Measurements from ENCODE around the gene MIB1. TPM values are rescaled to one million over a fixed set of nuclear protein-coding genes. Genes with fewer than 3 reads are reported as not detected.
"Not testable (repeated sequence)": the region's sequence is repeated elsewhere in the genome, so short reads cannot be mapped to it uniquely, and the experiment has no call there.

The MIB1 gene
- total and polyA plus RNA-seq, 2 donors (not counting 1 experiment from before 2014, with no cell fraction given) = 22.3 to 51.0 TPM

DNA sequence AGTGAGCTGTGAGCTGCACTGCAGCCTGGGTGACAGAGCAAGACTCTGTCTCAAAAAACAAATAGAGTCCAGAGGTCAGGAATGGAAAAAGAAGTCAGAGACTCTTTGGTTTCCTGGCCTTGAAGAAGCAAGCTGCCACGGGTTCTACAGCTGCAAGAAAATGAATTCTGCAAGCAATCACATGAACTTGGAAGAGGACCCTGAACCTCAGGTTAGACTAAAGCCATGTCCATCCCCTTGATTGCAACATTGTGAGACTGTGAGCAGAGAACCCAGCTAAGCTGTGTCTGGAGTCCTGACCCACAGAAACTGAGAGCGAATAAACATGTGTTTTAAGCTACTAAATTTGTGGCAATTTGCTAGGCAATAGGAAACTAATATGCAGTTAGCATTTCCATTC is 12.9 kb upstream of the MIB1 start:
- no peaks in the 10 kb centered on the region for H4K20me1 ChIP-seq (ENCODE audit: control insufficient read depth, extremely low read depth, insufficient read depth, low read length)
- no peak overlapping the region for H3K27ac ChIP-seq (ENCODE audit: insufficient read depth, low read length)
- no peak for DNase-seq (ENCODE audit: low read depth in 2 of 2)
- no peak for TF ChIP-seq EZH2 (IDR thresholded peaks at IDR 0.05; ENCODE audit: low read length, missing control alignments)
- no peak for TF ChIP-seq CTCF (conservative IDR thresholded peaks at IDR 0.05 in 1 of 2, IDR thresholded peaks at IDR 0.05 in 1 of 2; ENCODE audit: low read depth in 1 of 2, low read length in 2 of 2)
- H3K79me2 ChIP-seq (ENCODE audit: control insufficient read depth, insufficient read depth, low read length) = no peaks in the 10 kb centered on the region
- H3K4me2 ChIP-seq (ENCODE audit: extremely low read depth, insufficient read depth, low read length) = no peak overlapping the region
- no peaks in the 10 kb centered on the region for H3K4me1 ChIP-seq (ENCODE audit: control insufficient read depth, extremely low read depth, insufficient read depth, low read length)
- no peaks in the 10 kb centered on the region for H3K36me3 ChIP-seq (ENCODE audit: control insufficient read depth, insufficient read depth, low read length)
- H3K9ac ChIP-seq (ENCODE audit: insufficient read depth, low read length) = no peak overlapping the region
- H3K9me3 ChIP-seq (ENCODE audit: control insufficient read depth, insufficient read depth, low read depth, low read length) = no peaks in the 10 kb centered on the region
- H2AFZ ChIP-seq (ENCODE audit: low read length) = no peak overlapping the region
- no peak overlapping the region for H3K4me3 ChIP-seq (replicated peaks in 1 of 4; ENCODE audit: control extremely low read depth in 1 of 4, insufficient read depth in 1 of 4, low read depth in 3 of 4, low read length in 4 of 4)
- H3K27me3 ChIP-seq (ENCODE audit: control insufficient read depth, insufficient read depth, low read length) = no peaks in the 10 kb centered on the region

DNA sequence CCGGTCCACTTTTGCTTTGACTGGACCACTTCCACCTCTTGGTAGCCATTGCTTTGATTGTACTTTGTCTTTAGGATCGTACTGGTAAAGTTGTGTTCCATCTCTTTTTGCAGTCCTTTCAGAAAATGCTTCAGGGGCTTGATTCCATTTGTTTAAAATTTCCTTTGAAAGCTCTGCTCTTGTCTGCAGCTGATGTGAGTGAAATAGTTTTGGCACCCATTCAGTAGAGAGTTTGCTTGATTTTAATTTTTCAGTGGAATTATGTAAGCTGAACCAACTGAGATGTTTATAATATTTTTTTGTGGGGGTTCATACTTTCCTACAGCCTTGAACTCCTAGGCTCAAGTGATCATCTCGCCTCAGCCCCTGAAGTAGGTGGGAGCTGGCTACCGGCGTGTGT is 7.6 kb upstream of the MIB1 start:
- no peak for TF ChIP-seq EZH2 (IDR thresholded peaks at IDR 0.05; ENCODE audit: low read length, missing control alignments)
- TF ChIP-seq CTCF (conservative IDR thresholded peaks at IDR 0.05 in 1 of 2, IDR thresholded peaks at IDR 0.05 in 1 of 2; ENCODE audit: low read depth in 1 of 2, low read length in 2 of 2) = no peak
- DNase-seq (ENCODE audit: low read depth in 2 of 2) = no peak

DNA sequence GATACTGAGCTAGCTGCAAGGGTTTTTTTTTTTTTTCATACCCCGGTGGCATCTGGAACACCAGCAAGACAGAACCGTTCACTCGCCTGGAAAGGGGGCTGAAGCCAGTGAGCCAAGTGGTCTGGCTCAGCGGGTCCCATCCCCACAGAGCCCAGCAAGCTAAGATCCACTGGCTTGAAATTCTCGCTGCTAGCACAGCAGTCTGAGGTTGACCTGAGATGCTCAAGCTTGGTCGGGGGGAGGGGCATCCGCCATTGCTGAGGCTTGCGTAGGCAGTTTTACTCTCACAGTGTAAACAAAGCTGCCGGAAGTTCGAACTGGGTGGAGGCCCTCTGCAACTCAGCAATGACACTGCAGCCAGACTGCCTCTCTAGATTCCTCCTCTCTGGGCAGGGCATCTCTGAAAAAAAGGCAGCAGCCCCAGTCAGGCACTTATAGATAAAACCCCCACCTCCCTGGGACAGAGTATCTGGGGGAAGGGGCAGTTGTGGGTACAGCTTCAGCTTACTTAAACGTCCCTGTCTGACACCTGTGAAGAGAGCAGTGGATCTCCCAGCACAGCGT is 5.1 kb upstream of the MIB1 start:
- Histone ChIP-seq H3K9ac (ENCODE audit: insufficient read depth, low read length) (no peak overlapping the region), H3K27ac (ENCODE audit: insufficient read depth, low read length) (peak overlapping the region; percentile 25), H3K27me3 (ENCODE audit: control insufficient read depth, insufficient read depth, low read length) (no peaks in the 10 kb centered on the region), H2AFZ (ENCODE audit: low read length) (peak overlapping the region; percentile 70), H4K20me1 (ENCODE audit: control insufficient read depth, extremely low read depth, insufficient read depth, low read length) (no peaks in the 10 kb centered on the region), H3K79me2 (ENCODE audit: control insufficient read depth, insufficient read depth, low read length) (no peaks in the 10 kb centered on the region), H3K4me2 (ENCODE audit: extremely low read depth, insufficient read depth, low read length) (no peak overlapping the region), H3K4me1 (ENCODE audit: control insufficient read depth, extremely low read depth, insufficient read depth, low read length) (no peaks in the 10 kb centered on the region), H3K4me3 (replicated peaks in 1 of 4; ENCODE audit: control extremely low read depth in 1 of 4, insufficient read depth in 1 of 4, low read depth in 3 of 4, low read length in 4 of 4) (no peak overlapping the region), H3K36me3 (ENCODE audit: control insufficient read depth, insufficient read depth, low read length) (no peaks in the 10 kb centered on the region), H3K9me3 (ENCODE audit: control insufficient read depth, insufficient read depth, low read depth, low read length) (no peaks in the 10 kb centered on the region)
- no peak for TF ChIP-seq EZH2 (IDR thresholded peaks at IDR 0.05; ENCODE audit: low read length, missing control alignments)
- no peak for TF ChIP-seq CTCF (conservative IDR thresholded peaks at IDR 0.05 in 1 of 2, IDR thresholded peaks at IDR 0.05 in 1 of 2; ENCODE audit: low read depth in 1 of 2, low read length in 2 of 2)
- peak; percentile 17 to 79 for DNase-seq (ENCODE audit: low read depth in 2 of 2)

More for the DNA sequence above, 7.6 kb upstream of the MIB1 start:
- Histone ChIP-seq H3K36me3 (ENCODE audit: control insufficient read depth, insufficient read depth, low read length) (no peaks in the 10 kb centered on the region), H3K27me3 (ENCODE audit: control insufficient read depth, insufficient read depth, low read length) (no peaks in the 10 kb centered on the region), H3K4me2 (ENCODE audit: extremely low read depth, insufficient read depth, low read length) (no peak overlapping the region), H3K27ac (ENCODE audit: insufficient read depth, low read length) (no peak overlapping the region), H3K4me3 (replicated peaks in 1 of 4; ENCODE audit: control extremely low read depth in 1 of 4, insufficient read depth in 1 of 4, low read depth in 3 of 4, low read length in 4 of 4) (no peak overlapping the region), H3K4me1 (ENCODE audit: control insufficient read depth, extremely low read depth, insufficient read depth, low read length) (no peaks in the 10 kb centered on the region), H4K20me1 (ENCODE audit: control insufficient read depth, extremely low read depth, insufficient read depth, low read length) (no peaks in the 10 kb centered on the region), H3K9me3 (ENCODE audit: control insufficient read depth, insufficient read depth, low read depth, low read length) (no peaks in the 10 kb centered on the region), H3K79me2 (ENCODE audit: control insufficient read depth, insufficient read depth, low read length) (no peaks in the 10 kb centered on the region), H3K9ac (ENCODE audit: insufficient read depth, low read length) (no peak overlapping the region), H2AFZ (ENCODE audit: low read length) (no peak overlapping the region)

DNA sequence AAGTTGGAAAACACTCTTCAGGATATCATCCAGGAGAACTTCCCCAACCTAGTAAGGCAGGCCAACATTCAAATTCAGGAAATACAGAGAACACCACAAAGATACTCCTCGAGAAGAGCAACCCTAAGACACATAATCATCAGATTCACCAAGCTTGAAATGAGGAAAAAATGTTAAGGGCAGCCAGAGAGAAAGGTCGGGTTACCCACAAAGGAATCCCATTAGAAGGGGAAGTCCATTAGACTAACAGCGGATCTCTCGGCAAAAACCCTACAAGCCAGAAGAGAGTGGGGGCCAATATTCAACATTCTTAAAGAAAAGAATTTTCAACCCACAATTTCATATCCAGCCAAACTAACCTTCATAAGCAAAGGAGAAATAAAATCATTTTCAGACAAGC is 3.7 kb upstream of the MIB1 start:
- H2AFZ ChIP-seq (ENCODE audit: low read length); H4K20me1 ChIP-seq (ENCODE audit: control insufficient read depth, extremely low read depth, insufficient read depth, low read length); H3K4me1 ChIP-seq (ENCODE audit: control insufficient read depth, extremely low read depth, insufficient read depth, low read length); H3K9me3 ChIP-seq (ENCODE audit: control insufficient read depth, insufficient read depth, low read depth, low read length); H3K9ac ChIP-seq (ENCODE audit: insufficient read depth, low read length); H3K4me3 ChIP-seq (replicated peaks in 1 of 4; ENCODE audit: control extremely low read depth in 1 of 4, insufficient read depth in 1 of 4, low read depth in 3 of 4, low read length in 4 of 4); H3K27ac ChIP-seq (ENCODE audit: insufficient read depth, low read length); H3K27me3 ChIP-seq (ENCODE audit: control insufficient read depth, insufficient read depth, low read length); DNase-seq (ENCODE audit: low read depth in 2 of 2); H3K4me2 ChIP-seq (ENCODE audit: extremely low read depth, insufficient read depth, low read length); H3K36me3 ChIP-seq (ENCODE audit: control insufficient read depth, insufficient read depth, low read length); H3K79me2 ChIP-seq (ENCODE audit: control insufficient read depth, insufficient read depth, low read length): not testable (repeated sequence)

Data from fibroblast of lung (primary cell).